GM12878 (cell line): ENCODE results near the gene INO80D.

ENCODE experiments used
- ATF7 ChIP-seq: fragments of 450-650 bp; IDR thresholded peaks from 2 replicates; pipeline ENCODE4 v1.6.1; 2016; ENCODE audit warnings: low read depth, mild to moderate bottlenecking
- BCL11A ChIP-seq: IDR thresholded peaks from 2 replicates; pipeline ENCODE4 v1.6.1; 2011; ENCODE audit warnings: low read depth, low read length
- CTCF ChIP-seq, 3 experiments: IDR thresholded peaks in 2 of 3; conservative IDR thresholded peaks in 1 of 3; 2 replicates each; pipeline ENCODE4 v1.5.1; 2011; ENCODE audit warnings: low read depth in 3 of 3, low read length in 3 of 3, mild to moderate bottlenecking in 3 of 3, control low read depth in 2 of 3, moderate library complexity in 2 of 3, inconsistent platforms in 1 of 3, mixed read lengths in 1 of 3; ENCODE audit not compliant: control insufficient read depth in 2 of 3, insufficient read depth in 1 of 3; ENCODE audit errors: extremely low read depth in 1 of 3
- DPF2 ChIP-seq: fragments of 450-650 bp; IDR thresholded peaks from 2 replicates; pipeline ENCODE4 v1.6.1; 2017; ENCODE audit warnings: mild to moderate bottlenecking
- EP300 ChIP-seq, 2 experiments: fragments of 150-350 bp in 1 of 2; IDR thresholded peaks; 2 replicates each; pipeline ENCODE4 v1.6.1; 2011 to 2012; ENCODE audit warnings: low read depth in 2 of 2, low read length in 2 of 2, borderline replicate concordance in 1 of 2, improper control_type of control experiment in 1 of 2, inconsistent platforms in 1 of 2; ENCODE audit not compliant: control insufficient read depth in 1 of 2
- GABPA ChIP-seq: IDR thresholded peaks from 2 replicates; pipeline ENCODE4 v1.6.1; 2014; ENCODE audit warnings: antibody characterized with exemption, low read depth, mild to moderate bottlenecking, inconsistent platforms
- JUNB ChIP-seq: IDR thresholded peaks from 2 replicates; pipeline ENCODE4 v1.6.1; 2016; ENCODE audit warnings: antibody characterized with exemption, mild to moderate bottlenecking
- POLR2A ChIP-seq: IDR thresholded peaks from 2 replicates; pipeline ENCODE4 v1.6.1; 2011; ENCODE audit warnings: low read depth, mild to moderate bottlenecking, low read length
- POLR2AphosphoS2 ChIP-seq: IDR thresholded peaks from 2 replicates; pipeline ENCODE4 v1.6.1; 2011; ENCODE audit warnings: low read depth, mild to moderate bottlenecking, low read length, improper control_type of control experiment, moderate library complexity
- POLR2AphosphoS5 ChIP-seq: IDR thresholded peaks from 2 replicates; pipeline ENCODE4 v1.6.1; 2011; ENCODE audit warnings: mild to moderate bottlenecking, low read length, inconsistent platforms
- RB1 ChIP-seq: fragments of 450-650 bp; formaldehyde crosslinking; IDR thresholded peaks from 2 replicates; pipeline ENCODE4 v1.6.1; 2017; ENCODE audit warnings: mild to moderate bottlenecking, borderline replicate concordance
- USF1 ChIP-seq: IDR thresholded peaks from 2 replicates; pipeline ENCODE4 v1.6.1; 2011; ENCODE audit warnings: borderline replicate concordance, low read depth, mild to moderate bottlenecking, moderate library complexity, mixed read lengths, low read length; ENCODE audit not compliant: insufficient read depth; ENCODE audit errors: extremely low read length
- ZBTB33 ChIP-seq: fragments of 450-650 bp; IDR thresholded peaks from 2 replicates; pipeline ENCODE4 v1.6.1; 2017; ENCODE audit warnings: mild to moderate bottlenecking
- ZNF217 ChIP-seq: fragments of 450-650 bp; IDR thresholded peaks from 2 replicates; pipeline ENCODE4 v1.6.1; 2017; ENCODE audit warnings: antibody characterized with exemption, mild to moderate bottlenecking

- TF ChIP-seq ATF7 (no peak), POLR2A (no peak), BCL11A (no peak), USF1 (no peak), CTCF (IDR thresholded peaks at IDR 0.05 in 2 of 3, conservative IDR thresholded peaks at IDR 0.05 in 1 of 3; ENCODE audit: control insufficient read depth in 2 of 3, extremely low read depth in 1 of 3, insufficient read depth in 1 of 3, low read depth in 3 of 3, low read length in 3 of 3) (no peak), ZBTB33 (no peak), GABPA (no peak), JUNB (no peak), RB1 (no peak), ZNF217 (no peak), POLR2AphosphoS2 (no peak), EP300 (IDR thresholded peaks at IDR 0.05; ENCODE audit: borderline replicate concordance in 1 of 2, control insufficient read depth in 1 of 2, low read depth in 2 of 2, low read length in 2 of 2) (no peak), POLR2AphosphoS5 (no peak), DPF2 (no peak)
Measured at GRCh38 chr2:205957452-205958154, 128.4 kb downstream of the INO80D start.
